Suppressor macrophage (primary cell): Measurements from ENCODE around the gene S1PR3.

ENCODE experiments used
- DNase-seq, 4 experiments: peaks; one replicate each; pipeline ENCODE4 v3.0.0-alpha.2; 2020 to 2022

S1PR3 gene

DNA sequence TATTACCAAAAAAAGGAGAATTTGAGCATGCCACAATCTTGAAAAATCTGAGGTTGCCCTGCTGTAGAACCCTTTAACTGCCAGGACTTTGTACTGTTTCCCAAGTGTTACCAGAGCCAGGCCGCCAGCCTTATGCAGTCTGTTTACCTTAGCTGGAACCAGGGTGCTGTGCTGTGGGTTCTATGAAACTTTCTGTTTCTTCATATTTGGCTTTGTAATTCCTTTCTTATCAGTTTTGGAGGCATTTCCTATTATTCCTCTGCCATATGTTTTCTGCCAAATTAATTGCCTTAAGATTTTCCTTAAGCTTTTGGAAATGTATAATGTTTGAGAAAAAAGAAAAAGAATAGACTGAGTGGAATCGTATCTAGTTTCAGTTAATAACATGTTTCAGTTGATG is 2.1 kb downstream of the S1PR3 start:
- no peak for DNase-seq

DNA sequence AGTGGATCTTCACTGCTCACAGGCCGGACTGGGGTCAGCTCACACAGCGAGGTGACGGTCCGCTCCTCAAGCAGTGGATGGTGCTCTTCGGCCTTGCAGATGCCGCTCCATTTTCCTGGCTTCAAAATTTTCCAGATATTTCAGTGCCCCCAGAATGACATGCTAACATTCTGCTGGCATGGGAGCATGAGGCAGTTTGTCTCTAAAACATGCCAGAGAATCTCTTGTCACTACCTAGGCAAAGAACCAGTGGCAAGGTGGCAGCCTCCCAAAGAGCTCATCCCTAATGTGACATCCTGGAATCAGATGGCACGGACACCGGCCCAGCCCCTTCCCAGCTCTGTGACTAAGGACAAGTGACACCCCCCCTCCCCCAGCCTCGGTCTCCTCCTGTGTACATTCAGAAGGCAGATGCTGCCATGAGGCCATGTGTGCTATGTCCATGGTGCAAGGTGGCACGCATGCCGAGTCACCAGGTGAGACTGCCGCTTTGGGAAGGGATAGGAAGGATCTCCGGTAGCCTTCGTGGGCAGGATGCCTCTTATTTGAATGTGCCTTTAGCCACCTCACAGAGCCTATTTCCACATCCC is 2.7 kb downstream of the S1PR3 start:
- DNase-seq = no peak

- no peak for DNase-seq
Observed at GRCh38 chr9:88994469-88995199, 3.4 kb downstream of the S1PR3 start.

- DNase-seq = no peak
Observed at GRCh38 chr9:88995200-88995577, 3.9 kb downstream of the S1PR3 start.

- no peak for DNase-seq
Observed at GRCh38 chr9:88995627-88996026, 4.4 kb downstream of the S1PR3 start.

- no peak for DNase-seq
Observed at GRCh38 chr9:88996046-88996920, 5.0 kb downstream of the S1PR3 start.

DNA sequence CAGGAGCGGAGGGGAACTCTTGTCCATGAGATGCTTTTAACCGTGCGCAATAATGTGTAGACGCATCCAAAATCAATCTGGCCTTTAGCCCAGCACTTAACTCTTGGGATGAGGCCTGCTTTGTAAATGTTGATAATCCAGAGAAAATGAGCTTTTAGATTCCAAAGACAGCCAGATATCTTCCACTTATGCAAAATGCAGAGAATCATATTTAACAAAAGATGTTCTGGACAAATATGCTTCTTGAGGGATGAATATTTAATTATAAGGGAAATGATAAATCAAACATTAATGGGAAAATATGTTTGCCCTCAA is 5.6 kb downstream of the S1PR3 start:
- DNase-seq = no peak

DNA sequence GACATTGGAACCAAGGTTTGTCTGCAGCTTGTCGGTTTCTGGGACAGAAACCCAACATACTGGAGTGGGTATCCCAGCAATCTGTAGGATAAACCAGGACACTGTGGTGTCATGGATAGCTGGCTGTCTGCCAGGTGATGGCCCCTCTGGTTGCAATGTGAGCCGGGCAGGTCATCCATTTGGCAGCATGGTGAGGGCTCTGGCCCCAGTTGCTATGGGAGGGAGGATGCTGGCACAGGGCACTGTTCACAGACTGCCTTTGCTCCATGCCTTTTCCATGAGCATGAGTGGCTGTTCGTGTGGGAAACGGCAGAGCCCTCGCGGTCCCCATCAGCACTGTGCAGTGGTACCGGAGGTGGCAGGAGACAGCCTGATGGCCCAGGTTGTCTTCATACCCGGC is 6.4 kb downstream of the S1PR3 start:
- DNase-seq = no peak

DNA sequence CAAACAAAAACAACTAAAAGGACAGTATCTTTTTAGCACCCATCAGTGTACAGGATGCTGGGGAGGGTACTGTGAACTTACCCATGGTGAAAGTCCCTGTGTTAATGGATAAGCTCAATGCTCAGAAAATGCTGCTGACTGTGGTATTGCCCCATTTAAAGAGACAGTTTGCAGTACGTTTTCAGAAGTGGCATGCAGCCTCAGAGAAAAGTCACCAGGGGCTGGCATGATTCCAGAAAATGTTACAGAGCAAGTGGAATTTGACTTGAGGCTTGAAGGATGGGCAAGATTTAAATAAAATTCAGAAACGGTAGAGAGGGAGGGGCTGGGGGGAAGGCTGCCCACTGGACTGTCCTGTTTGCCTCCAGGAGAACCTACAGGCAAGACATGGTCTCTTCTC is 7.2 kb downstream of the S1PR3 start:
- DNase-seq = peak in 2 of 4 experiments; percentile 33 to 57

DNA sequence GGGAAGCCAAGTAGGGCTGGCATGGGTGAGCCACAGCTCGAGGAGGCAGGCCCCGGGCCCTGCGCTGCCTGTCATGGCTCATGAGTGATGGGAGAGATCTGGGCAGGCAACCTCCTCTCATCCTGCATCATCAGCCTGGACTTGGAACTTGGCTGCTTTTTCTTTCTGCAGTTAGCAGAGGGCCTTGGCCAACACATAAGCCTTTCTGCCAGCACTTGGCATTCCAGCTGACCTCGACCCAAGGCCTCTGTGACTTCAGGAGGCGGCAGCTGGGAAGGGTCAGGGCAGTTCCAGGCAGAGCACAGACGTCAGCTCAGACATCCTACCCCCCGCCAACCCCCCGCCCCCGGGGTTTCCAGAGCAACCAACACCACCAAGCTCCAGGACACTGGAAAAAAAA is 7.6 kb downstream of the S1PR3 start:
- DNase-seq = no peak

- DNase-seq = no peak
Observed at GRCh38 chr9:89000371-89000781, 9.1 kb downstream of the S1PR3 start.

DNA sequence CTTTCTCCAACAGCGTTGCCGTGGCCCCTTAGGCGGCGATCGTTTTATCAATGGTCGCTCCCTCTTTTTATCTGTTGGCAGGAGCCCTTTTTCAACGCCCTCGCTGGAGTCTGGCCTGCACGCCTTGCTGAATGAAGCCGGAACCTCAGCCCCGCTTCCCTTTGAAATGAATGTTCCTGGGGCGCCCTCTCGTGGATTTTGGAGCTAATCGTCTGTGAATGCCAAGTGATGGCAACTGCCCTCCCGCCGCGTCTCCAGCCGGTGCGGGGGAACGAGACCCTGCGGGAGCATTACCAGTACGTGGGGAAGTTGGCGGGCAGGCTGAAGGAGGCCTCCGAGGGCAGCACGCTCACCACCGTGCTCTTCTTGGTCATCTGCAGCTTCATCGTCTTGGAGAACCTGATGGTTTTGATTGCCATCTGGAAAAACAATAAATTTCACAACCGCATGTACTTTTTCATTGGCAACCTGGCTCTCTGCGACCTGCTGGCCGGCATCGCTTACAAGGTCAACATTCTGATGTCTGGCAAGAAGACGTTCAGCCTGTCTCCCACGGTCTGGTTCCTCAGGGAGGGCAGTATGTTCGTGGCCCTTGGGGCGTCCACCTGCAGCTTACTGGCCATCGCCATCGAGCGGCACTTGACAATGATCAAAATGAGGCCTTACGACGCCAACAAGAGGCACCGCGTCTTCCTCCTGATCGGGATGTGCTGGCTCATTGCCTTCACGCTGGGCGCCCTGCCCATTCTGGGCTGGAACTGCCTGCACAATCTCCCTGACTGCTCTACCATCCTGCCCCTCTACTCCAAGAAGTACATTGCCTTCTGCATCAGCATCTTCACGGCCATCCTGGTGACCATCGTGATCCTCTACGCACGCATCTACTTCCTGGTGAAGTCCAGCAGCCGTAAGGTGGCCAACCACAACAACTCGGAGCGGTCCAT is 10.0 kb downstream of the S1PR3 start:
- peak; percentile 89 to 96 (median 91) for DNase-seq

- DNase-seq = no peak
Observed at GRCh38 chr9:89001917-89002540, 10.8 kb downstream of the S1PR3 start.

DNA sequence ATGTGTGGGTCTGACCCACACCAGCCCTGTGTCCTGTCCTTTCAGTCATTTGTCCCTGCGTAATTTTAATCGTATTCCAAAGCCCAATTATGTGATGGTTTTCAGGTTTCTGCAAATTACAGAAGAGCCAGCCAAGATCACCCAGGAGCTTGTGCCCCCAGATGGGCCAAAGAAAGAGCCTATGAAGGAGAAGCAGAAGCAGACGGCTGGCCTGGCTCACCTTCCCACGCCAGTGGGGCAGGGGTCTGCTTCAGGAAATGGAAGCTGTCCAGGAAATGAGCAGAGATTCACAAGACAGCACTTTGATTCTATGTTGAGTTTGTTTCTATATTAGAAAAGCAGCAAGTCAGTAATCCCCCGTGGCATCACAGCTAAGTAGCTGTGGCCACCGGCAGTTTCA is 11.7 kb downstream of the S1PR3 start:
- DNase-seq = no peak

DNA sequence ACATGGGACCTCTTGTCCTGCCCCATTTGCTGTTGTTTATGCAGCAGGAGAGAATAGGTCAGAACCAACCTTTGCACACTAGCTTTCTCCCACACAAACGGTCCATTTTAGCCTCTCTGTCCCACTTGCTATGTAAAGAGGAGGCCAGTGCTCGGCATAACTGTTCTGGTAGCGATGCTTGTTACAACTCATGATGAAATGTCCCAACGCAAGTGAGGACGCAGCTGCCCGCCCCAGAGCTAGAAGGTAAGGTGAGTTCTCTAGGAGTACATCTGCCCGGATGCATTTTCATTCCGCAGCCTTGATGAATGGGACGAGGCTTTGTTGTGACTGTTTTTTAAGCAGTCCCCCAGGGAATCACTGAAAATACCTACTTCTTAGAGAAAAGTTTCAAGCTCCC is 14.1 kb downstream of the S1PR3 start:
- no peak for DNase-seq

GRCh38 chr9:89006267-89006666 is 15.0 kb downstream of the S1PR3 start:
- peak in 1 of 4 experiments; percentile 34 for DNase-seq

DNA sequence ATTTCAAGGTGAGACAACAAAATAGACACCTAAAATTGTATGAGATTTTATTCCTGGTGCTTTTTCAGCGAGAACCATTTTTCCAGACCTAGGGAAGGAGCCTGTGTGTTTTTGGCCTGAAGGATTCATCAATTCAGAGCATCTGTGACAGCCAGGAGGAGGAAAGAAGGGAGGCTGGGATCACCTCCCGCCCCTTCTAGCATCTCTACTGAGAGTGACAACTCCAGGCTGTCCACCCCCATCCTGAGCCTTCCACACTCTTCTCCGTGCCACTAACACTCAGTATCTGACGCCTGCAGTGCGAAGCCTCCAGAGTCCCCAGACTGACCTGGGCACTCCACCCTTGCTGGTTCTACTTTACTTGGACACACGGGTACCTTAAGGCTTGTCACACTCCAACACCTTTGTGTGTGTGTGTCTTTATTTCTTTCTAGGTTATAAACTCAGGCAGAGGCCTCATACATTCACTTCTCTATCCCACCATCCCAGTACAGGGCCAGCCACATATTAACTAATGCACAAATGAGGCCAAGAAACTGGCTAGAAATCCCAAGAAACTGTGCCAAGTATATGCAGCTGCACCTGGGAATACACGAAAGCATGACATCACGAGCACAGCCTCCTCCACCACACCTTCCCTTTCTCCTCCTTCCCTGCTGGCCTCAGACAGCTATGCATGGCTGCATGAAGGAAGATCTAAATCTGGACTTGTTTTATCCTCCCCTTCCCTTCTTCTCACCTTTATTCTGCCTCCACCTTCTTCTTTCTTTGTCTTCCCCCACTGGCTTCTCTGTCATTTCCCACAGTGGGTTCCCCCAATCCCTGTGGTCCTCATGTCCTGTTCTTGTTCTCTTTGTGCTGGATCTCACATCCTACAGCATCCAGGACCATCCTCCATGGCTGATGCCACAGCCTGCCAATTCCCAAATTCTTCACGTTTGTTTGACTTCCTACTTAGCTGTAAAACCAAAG is 16.0 kb downstream of the S1PR3 start:
- DNase-seq = no peak

DNA sequence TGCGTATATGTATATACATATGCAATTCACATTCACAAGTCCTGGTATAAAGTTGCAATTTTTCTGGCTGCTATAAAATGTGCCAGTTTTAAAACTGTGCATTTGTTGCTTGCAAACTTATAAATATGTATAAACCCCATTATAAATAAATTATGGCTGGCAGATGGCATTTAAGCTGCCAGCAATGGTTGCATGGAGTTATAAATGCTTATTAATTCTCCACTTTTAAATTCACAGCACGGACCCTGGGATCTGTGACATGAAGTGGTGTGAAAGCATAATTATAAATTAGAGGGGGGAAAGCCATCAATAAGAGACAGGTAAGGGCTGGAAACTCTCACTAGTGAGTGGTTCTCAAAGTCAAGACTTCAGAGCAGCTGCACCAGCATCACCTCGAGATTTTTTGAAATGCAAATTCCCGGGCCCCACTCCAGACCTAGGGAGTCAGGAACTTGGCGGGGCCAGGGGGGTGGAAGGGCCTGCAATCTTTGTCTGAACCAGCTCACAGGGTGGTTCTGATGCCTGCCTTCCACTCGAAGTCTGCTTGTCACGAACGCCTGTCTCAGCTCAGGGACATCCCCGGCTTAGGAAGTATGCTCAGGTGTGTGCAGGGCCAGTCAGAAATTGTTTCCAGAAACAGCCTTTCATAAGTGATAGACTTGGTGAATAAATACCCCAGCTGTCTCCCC is 16.9 kb downstream of the S1PR3 start:
- DNase-seq = no peak

DNA sequence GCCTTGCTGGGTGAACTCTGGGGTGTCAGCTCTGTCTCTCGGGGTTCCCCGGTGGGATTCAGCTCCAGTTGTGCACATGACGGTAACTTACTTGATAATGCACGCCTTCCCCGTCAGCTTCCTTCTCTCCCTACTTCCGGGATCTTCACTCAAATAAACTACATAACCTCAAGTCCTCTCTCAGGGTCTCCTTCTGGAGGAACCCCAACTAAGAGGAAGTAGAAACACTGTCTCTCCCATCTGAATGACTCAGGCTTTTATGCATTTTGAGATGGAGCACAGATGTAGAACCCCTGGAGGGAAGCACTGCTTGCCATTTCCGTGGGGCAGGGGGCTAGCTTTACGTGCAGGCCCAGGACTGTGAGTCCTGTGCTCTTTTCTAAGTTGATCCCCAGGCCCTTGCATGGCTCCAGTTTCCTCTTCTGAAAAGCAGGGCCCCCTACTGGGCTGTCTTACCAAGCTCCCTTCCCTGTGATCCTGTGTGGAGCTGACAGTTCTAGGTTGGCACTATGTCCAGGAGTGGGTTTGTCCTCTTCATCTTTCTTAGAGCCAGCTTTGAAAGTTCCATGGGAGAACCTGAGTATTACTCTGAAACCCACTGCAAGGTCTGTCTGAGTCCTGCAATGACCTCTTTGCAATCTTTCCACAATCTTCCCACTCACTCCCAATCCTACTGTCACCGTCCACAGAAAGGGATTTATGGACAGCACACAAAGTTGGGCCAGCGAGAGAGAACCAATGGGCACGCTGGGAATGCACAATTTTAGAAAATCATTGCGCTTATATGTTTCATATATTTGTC is 17.7 kb downstream of the S1PR3 start:
- peak; percentile 17 to 73 (median 61) for DNase-seq

- DNase-seq = no peak
Observed at GRCh38 chr9:89009546-89009840, 18.2 kb downstream of the S1PR3 start.
